Activated CD8-positive, alpha-beta memory T cell treated with anti-CD3 and anti-CD28 coated beads for 36 hours (primary cell): Measurements from ENCODE around the gene GNAI3. TPM values are rescaled to one million over a fixed set of nuclear protein-coding genes. Genes with fewer than 3 reads are reported as not detected.

ENCODE experiments used
- CTCF ChIA-PET: fragments of 350-600 bp; sonication (Branson Sonifier 250); formaldehyde crosslinking; loops from one replicate; lab custom pipeline; 2021; ENCODE audit warnings: antibody characterized with exemption; lab: Charles Lee
- POLR2A ChIA-PET: fragments of 350-600 bp; sonication (Branson Sonifier 250); formaldehyde crosslinking; loops from one replicate; lab custom pipeline; 2021; ENCODE audit warnings: antibody characterized with exemption; lab: Charles Lee
- total RNA-seq, 2 experiments: library from RNA; stranded (reverse); gene quantifications; one replicate each; pipeline ENCODE4 v1.2.3, GENCODE V29; 2021

The GNAI3 gene
- total RNA-seq, 2 experiments from 2014 or later: 9.2 to 9.3 TPM

DNA sequence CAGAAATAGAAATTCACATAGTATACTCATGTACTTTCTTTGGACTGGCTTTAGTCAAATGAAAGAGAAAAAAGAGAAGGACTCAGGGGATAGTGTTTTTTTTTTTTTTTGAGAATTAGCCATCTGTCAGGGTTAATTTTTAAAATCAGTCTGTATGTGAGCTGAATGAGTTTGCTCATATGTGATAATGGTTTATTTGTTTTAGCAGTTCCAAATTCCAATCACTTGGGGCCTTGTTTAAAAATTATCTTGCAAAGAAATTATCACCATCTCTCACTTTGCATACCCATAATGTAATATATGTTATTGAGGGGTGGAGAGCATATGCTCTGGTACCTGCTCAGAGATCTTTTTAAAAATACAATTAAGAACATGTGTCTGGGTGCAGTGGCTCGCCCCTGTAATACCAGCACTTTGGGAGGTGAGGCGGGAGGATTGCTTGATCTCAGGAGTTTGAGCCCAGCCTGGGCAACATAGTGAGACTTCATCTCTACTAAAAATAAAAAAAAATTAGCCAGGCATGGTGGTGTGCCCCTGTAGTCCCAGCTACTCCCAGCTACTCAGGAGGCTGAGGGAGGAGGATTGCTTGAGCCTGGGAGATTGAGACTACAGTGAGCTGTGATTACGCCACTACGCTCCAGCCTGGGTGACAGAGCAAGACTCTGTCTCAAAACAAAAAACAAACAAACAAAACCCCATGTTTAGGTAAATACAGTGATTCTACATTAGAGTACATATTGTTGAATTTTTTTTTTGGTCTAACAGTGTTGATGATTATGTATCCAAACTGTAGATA, 19.7 kb downstream of the GNAI3 start:
- CTCF ChIA-PET: no interaction called here
- POLR2A ChIA-PET: no interaction called here

DNA sequence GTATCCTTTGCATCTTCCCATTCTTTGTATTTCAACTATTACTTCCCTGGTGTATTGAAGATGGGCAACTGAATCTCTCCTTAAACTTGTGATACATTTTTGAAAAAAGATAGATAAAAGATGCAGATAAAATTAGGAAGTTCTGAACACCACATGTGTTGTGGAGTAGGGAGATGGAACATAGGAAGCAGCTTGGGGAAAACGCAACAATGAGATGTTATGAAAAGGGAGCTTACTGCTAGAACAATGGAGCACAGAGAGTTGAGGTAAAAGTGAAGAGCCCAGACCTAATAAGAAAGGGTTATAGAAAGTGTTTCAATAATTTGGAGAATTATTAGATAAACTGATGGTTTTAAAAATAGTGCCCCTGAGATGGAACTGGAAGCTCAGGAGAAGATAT, 20.9 kb downstream of the GNAI3 start:
- CTCF ChIA-PET: interaction anchor here (0.8 kb wide), 1 partner anchor 16 kb away, joined by 3 read pairs; no protein-coding TSS in a partner anchor
- POLR2A ChIA-PET: no interaction called here

DNA sequence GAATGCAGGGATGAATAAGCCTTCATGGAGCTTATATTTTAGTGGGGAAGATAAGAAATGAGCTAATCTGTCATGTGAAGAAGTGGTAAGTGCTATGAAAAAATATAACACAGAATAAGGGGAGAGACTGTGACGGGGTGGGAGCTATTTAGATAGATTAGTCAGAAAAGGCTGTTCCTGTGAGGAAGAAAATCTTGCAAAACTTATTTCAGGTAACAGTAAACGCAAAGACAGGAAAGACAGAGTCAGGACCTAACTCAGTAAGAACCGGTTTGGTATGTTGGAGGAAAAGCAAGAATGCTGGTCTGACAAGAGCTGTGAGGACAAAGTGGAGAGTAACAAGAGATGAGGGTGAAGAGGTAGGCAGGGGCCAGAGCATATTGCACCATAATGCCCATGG, 22.0 kb downstream of the GNAI3 start:
- POLR2A ChIA-PET: no interaction called here
- CTCF ChIA-PET: no interaction called here

- CTCF ChIA-PET: no interaction called here
- POLR2A ChIA-PET: no interaction called here
Observed at GRCh38 chr1:109573785-109574184, 25.4 kb downstream of the GNAI3 start.

DNA sequence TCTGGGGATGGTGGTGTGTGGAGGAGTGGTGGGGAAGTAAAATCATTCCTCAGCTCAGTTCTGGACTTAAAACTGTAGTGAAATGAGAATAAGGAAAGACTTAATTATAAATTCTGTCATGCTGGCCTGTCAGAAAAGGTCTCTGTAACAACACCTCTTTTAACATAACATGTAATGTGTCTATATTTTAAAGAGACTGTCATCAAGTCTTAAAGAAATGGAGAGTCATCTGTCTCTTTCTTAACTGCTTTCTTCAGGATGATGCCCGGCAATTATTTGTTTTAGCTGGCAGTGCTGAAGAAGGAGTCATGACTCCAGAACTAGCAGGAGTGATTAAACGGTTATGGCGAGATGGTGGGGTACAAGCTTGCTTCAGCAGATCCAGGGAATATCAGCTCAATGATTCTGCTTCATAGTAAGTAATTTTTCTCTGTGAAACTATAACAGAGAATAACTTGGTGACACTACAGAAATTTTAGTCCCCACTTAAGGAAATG, 30.6 kb downstream of the GNAI3 start:
- CTCF ChIA-PET: interaction anchor here (1.0 kb wide), 1 partner anchor 33 kb away, joined by 5 read pairs; no protein-coding TSS in a partner anchor
- POLR2A ChIA-PET: no interaction called here

- CTCF ChIA-PET: interaction anchor here (0.7 to 1.0 kb wide), 2 partner anchors 33 to 62 kb away, joined by 3 to 5 read pairs; no protein-coding TSS in a partner anchor
- POLR2A ChIA-PET: no interaction called here
Observed at GRCh38 chr1:109579491-109579890, 31.1 kb downstream of the GNAI3 start.

GRCh38 chr1:109582021-109582420, 33.6 kb downstream of the GNAI3 start:
- CTCF ChIA-PET: no interaction called here
- POLR2A ChIA-PET: no interaction called here

- ChIA-PET CTCF (no interaction called here), POLR2A (no interaction called here)
Observed at GRCh38 chr1:109584766-109585165, 36.4 kb downstream of the GNAI3 start.

DNA sequence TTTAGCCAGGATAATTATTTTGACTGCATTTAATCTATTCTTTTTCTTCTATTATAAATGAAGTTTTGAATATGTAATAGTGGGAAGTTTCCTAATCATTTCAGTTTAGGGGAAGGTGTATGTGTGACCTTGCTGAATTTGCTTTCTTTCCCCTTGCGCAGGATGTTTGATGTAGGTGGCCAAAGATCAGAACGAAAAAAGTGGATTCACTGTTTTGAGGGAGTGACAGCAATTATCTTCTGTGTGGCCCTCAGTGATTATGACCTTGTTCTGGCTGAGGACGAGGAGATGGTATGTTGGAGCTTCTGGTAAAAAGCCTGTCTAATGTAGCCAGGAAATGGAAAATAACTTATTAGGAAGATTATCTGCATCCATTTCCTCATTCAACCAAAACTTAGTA, 37.6 kb downstream of the GNAI3 start:
- ChIA-PET CTCF (no interaction called here), POLR2A (no interaction called here)

DNA sequence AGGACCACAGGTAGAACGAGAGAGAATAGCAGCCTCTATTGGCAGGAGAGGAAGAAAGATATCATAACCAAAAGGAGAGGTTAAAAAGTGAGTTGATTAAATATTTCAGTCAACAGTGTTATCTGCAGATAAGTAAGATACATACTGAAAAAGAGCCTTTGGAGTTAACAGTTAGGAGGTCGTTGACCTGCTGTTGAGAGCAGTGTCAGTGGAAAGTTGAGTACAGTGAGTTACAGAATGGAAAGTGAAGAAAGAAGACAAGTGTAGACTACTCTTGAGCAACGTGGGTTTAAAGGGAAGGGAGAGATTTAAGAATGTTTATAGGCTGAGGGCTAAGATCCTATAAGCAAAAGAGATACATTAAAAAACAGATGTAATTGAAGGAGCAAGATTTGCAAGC, 40.8 kb downstream of the GNAI3 start:
- CTCF ChIA-PET: no interaction called here

DNA sequence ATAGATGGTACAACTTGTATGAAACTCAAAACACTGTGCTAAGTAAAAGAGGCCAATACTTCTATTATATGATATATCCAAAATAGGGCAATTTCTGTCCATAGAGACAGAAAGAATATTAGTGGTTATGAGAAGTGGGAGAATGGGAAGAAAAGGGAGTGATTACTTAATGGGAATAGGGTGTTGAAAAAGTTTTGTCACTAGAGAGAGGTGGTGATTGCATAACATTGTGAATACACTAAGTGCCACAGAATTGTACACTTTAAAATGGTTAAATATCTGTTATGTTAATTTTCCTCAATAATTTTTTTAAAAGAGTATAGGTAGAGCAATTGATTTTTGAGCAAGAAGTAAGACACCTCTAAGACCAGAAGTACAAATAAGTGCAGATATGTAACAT, 41.3 kb downstream of the GNAI3 start:
- ChIA-PET CTCF (no interaction called here), POLR2A (no interaction called here)

More for the DNA sequence above, 40.8 kb downstream of the GNAI3 start:
- POLR2A ChIA-PET: no interaction called here

- CTCF ChIA-PET: no interaction called here
- POLR2A ChIA-PET: no interaction called here
Observed at GRCh38 chr1:109592916-109593315, 44.5 kb downstream of the GNAI3 start.

GRCh38 chr1:109595531-109595930, 47.1 kb downstream of the GNAI3 start:
- ChIA-PET POLR2A (no interaction called here), CTCF (interaction anchor here (0.5 kb wide), 1 partner anchor 1034 kb away, joined by 3 read pairs; no protein-coding TSS in a partner anchor)

- POLR2A ChIA-PET: no interaction called here
Observed at GRCh38 chr1:109598156-109598555, 49.7 kb downstream of the GNAI3 start.

DNA sequence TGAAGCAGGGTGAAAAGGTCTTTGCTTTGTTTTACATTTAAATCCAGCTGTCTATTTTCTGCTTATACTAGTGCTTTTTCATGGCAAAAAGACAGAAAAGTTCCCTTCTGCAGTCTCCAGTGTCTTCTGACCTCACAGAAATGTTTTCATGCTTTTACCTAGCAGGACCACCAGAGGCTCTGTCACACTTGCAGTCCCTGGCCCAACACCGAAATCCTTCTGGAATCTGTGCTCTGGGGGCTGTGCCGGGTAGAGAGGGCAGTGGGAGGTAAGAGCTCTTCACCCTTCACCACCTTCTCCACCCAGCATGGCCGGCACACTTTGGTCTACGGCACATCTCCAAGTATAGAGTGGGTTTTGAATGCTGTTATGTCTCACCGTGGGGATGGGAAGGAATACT, 50.2 kb downstream of the GNAI3 start:
- ChIA-PET POLR2A (no interaction called here), CTCF (no interaction called here)

More at GRCh38 chr1:109598156-109598555, 49.7 kb downstream of the GNAI3 start:
- CTCF ChIA-PET: interaction anchor here (0.7 kb wide), 1 partner anchor 47 kb away, joined by 3 read pairs; no protein-coding TSS in a partner anchor

GRCh38 chr1:109603229-109603628, 54.8 kb downstream of the GNAI3 start:
- CTCF ChIA-PET: interaction anchor here (0.6 kb wide), 1 partner anchor 277 kb away, joined by 4 read pairs; no protein-coding TSS in a partner anchor
- POLR2A ChIA-PET: interaction anchor here (0.6 kb wide), 1 partner anchor 326 kb away, joined by 3 read pairs; no protein-coding TSS in a partner anchor

- CTCF ChIA-PET: interaction anchor here (1.3 to 1.7 kb wide), 2 partner anchors 56 to 73 kb away, joined by 4 to 7 read pairs; partner anchors contain the start of gene GNAI3
Observed at GRCh38 chr1:109605381-109605780, 57.0 kb downstream of the GNAI3 start.

DNA sequence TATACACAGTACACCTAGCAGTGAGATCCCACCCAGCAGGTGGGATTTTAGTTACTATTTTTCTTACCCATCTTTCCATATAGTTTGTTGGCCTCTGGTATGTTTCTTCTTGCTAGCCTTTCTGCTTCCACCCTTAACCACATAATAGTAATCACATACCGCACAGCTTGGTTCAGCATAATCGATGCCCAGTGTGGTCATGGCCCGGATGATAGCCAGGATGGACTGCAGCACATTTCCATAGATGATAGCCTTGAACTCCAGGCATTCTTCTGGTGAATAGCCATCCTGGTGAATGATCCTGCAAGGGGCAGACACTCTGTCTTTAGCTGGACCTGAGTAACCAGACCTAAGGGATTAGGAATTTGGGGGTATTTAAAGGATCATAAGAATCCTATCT, 61.5 kb downstream of the GNAI3 start:
- POLR2A ChIA-PET: no interaction called here
- CTCF ChIA-PET: no interaction called here

More at GRCh38 chr1:109605381-109605780, 57.0 kb downstream of the GNAI3 start:
- POLR2A ChIA-PET: no interaction called here

- POLR2A ChIA-PET: no interaction called here
- CTCF ChIA-PET: no interaction called here
Observed at GRCh38 chr1:109610609-109611307, 62.3 kb downstream of the GNAI3 start.
